Nephron (organoid): ENCODE data around the gene POU2F3.

ENCODE experiments used
- H3K27ac Mint-ChIP-seq, 3 experiments: 2 replicates each; pipeline ENCODE4 v1.8.0; 2020; ENCODE audit warnings: mixed read lengths in 3 of 3, mild to moderate bottlenecking in 2 of 3, moderate library complexity in 1 of 3
- H3K27me3 Mint-ChIP-seq: 2 replicates; pipeline ENCODE4 v1.8.0; 2021; ENCODE audit warnings: low read depth, mild to moderate bottlenecking, moderate library complexity, mixed read lengths
- H3K36me3 Mint-ChIP-seq: 2 replicates; pipeline ENCODE4 v1.8.0; 2020; ENCODE audit warnings: low read depth, mixed read lengths
- H3K4me1 Mint-ChIP-seq: 2 replicates; pipeline ENCODE4 v1.8.0; 2020; ENCODE audit warnings: mixed read lengths
- H3K4me3 Mint-ChIP-seq, 3 experiments: 2 replicates each; pipeline ENCODE4 v1.8.0; 2020; ENCODE audit warnings: mild to moderate bottlenecking in 3 of 3, mixed read lengths in 3 of 3, moderate library complexity in 2 of 3
- H3K9me3 Mint-ChIP-seq: 2 replicates; pipeline ENCODE4 v1.8.0; 2020; ENCODE audit warnings: mixed read lengths
- CTCF ChIP-seq, 3 experiments: fragments of 200-600 bp; sonication (generic); IDR thresholded peaks; one replicate each; pipeline ENCODE4 v1.5.0; 2021; ENCODE audit warnings: antibody characterized with exemption in 3 of 3; ENCODE audit not compliant: unreplicated experiment in 3 of 3

Gene POU2F3

GRCh38 chr11:120326845-120327281 lies 86.9 kb downstream of the POU2F3 start:
- peaks cover 58% of the 10 kb centered on the region for H3K4me1 Mint-ChIP-seq

GRCh38 chr11:120327311-120327710 lies 87.4 kb downstream of the POU2F3 start:
- Mint-ChIP-seq H3K4me3 (peak overlapping the region; percentile 42 to 95 (median 86)), H3K27ac (peak overlapping the region in 1 of 3 experiments; percentile 76), H3K9me3 (no peaks in the 10 kb centered on the region), H3K4me1 (peaks cover 61% of the 10 kb centered on the region), H3K36me3 (peaks cover 21% of the 10 kb centered on the region), H3K27me3 (no peaks in the 10 kb centered on the region)
- no peak for TF ChIP-seq CTCF (IDR thresholded peaks at IDR 0.05; ENCODE audit: unreplicated experiment in 3 of 3)

More at GRCh38 chr11:120326845-120327281, 86.9 kb downstream of the POU2F3 start:
- no peaks in the 10 kb centered on the region for H3K27me3 Mint-ChIP-seq
- no peaks in the 10 kb centered on the region for H3K9me3 Mint-ChIP-seq
- TF ChIP-seq CTCF (IDR thresholded peaks at IDR 0.05; ENCODE audit: unreplicated experiment in 3 of 3), result no peak
- H3K36me3 Mint-ChIP-seq, result peaks cover 21% of the 10 kb centered on the region
- H3K27ac Mint-ChIP-seq, result peak overlapping the region; percentile 18 to 76 (median 62)
- peak overlapping the region; percentile 79 to 95 (median 86) for H3K4me3 Mint-ChIP-seq

- Mint-ChIP-seq H3K4me3 (no peak overlapping the region), H3K4me1 (peaks cover 70% of the 10 kb centered on the region), H3K9me3 (no peaks in the 10 kb centered on the region), H3K27ac (no peak overlapping the region), H3K27me3 (no peaks in the 10 kb centered on the region), H3K36me3 (peaks cover 21% of the 10 kb centered on the region)
- TF ChIP-seq CTCF (IDR thresholded peaks at IDR 0.05; ENCODE audit: unreplicated experiment in 3 of 3), result no peak
These were observed 89.6 kb downstream of the POU2F3 start for GRCh38 chr11:120329556-120329955.

- H3K27ac Mint-ChIP-seq, result peak overlapping the region in 1 of 3 experiments; percentile 34
- peaks cover 67% of the 10 kb centered on the region for H3K4me1 Mint-ChIP-seq
- H3K36me3 Mint-ChIP-seq, result peaks cover 21% of the 10 kb centered on the region
- no peaks in the 10 kb centered on the region for H3K9me3 Mint-ChIP-seq
- H3K4me3 Mint-ChIP-seq, result no peak overlapping the region
- no peaks in the 10 kb centered on the region for H3K27me3 Mint-ChIP-seq
- TF ChIP-seq CTCF (IDR thresholded peaks at IDR 0.05; ENCODE audit: unreplicated experiment in 3 of 3), result no peak
These were observed 90.1 kb downstream of the POU2F3 start for GRCh38 chr11:120330045-120330444.

GRCh38 chr11:120331301-120331996 lies 91.5 kb downstream of the POU2F3 start:
- peaks cover 21% of the 10 kb centered on the region for H3K36me3 Mint-ChIP-seq
- TF ChIP-seq CTCF (IDR thresholded peaks at IDR 0.05; ENCODE audit: unreplicated experiment in 3 of 3), result no peak

More at GRCh38 chr11:120331301-120331996, 91.5 kb downstream of the POU2F3 start:
- Mint-ChIP-seq H3K9me3 (no peaks in the 10 kb centered on the region), H3K4me1 (peaks cover 60% of the 10 kb centered on the region), H3K4me3 (peak overlapping the region in 1 of 3 experiments; percentile 58), H3K27me3 (no peaks in the 10 kb centered on the region), H3K27ac (peak overlapping the region; percentile 38 to 81 (median 79))
